Measurements from ENCODE around the gene FAM9C.
A peak's percentile ranks its signal among the peaks of the same experiment; 100 is the strongest.

Gene FAM9C

DNA sequence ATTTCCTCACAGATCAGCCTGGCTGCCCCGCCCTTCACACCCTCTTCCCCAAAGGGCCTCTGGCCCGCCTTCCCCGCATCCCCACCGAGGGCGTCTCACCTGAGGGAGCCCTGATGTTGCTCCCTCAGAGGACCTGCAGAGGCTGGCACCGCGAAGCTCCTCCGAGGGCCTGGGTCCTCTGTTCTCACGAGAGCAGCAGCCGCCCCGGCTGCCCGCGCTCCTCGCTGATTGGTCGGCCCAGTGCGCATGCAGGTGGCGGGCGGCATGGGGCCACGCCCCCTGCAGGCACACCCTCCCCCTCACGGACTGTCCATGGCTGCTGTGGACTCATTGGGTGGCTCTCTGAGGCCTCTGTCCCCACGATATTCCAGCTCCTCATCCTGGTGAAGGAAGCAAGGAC is at the start of gene FAM9C:
TSS of gene FAM9C (minus strand) at position 180 of the 400 bp plus-strand sequence. CDS start 831 bp downstream, outside the sequence.
- peak within 1 kb of the TSS; percentile 72 for H3K27ac ChIP-seq (ENCODE audit: low read depth, low read length)
- peaks cover 18% of the 10 kb centered on the region; the same call in 1 of the 2 replicates for H3K36me3 ChIP-seq (ENCODE audit: low read length)
- H4K20me1 ChIP-seq (ENCODE audit: low read depth, low read length), result no peaks in the 10 kb centered on the region
- TF ChIP-seq, protein P1, sequence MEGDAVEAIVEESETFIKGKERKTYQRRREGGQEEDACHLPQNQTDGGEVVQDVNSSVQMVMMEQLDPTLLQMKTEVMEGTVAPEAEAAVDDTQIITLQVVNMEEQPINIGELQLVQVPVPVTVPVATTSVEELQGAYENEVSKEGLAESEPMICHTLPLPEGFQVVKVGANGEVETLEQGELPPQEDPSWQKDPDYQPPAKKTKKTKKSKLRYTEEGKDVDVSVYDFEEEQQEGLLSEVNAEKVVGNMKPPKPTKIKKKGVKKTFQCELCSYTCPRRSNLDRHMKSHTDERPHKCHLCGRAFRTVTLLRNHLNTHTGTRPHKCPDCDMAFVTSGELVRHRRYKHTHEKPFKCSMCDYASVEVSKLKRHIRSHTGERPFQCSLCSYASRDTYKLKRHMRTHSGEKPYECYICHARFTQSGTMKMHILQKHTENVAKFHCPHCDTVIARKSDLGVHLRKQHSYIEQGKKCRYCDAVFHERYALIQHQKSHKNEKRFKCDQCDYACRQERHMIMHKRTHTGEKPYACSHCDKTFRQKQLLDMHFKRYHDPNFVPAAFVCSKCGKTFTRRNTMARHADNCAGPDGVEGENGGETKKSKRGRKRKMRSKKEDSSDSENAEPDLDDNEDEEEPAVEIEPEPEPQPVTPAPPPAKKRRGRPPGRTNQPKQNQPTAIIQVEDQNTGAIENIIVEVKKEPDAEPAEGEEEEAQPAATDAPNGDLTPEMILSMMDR (IDR thresholded peaks at IDR 0.05; ENCODE audit: insufficient read depth, low read length, poor library complexity, severe bottlenecking), result no peak
- no peak for TF ChIP-seq EZH2phosphoT487 (conservative IDR thresholded peaks at IDR 0.05; ENCODE audit: low read length)
- no peaks in the 10 kb centered on the region for H3K27me3 ChIP-seq (ENCODE audit: low read length)
- no peak within 1 kb of the TSS for H2AFZ ChIP-seq (ENCODE audit: low read depth, low read length, severe bottlenecking)
- peak within 1 kb of the TSS; percentile 75 for H3K4me2 ChIP-seq (ENCODE audit: low read depth, low read length, poor library complexity, severe bottlenecking)
- H3K79me2 ChIP-seq (ENCODE audit: insufficient read depth, low read length), result peaks cover 49% of the 10 kb centered on the region; the same call in 1 of the 2 replicates
- H3K9ac ChIP-seq (ENCODE audit: low read length), result peak within 1 kb of the TSS; percentile 76
- no peaks in the 10 kb centered on the region for H3K9me3 ChIP-seq (ENCODE audit: insufficient read depth, low read length)
- no peaks in the 10 kb centered on the region for H3K9me2 ChIP-seq (replicated peaks; ENCODE audit: insufficient read depth, low read length)
- peaks cover 27% of the 10 kb centered on the region; the same call in 1 of the 2 replicates for H3F3A ChIP-seq (ENCODE audit: insufficient read depth)
- H3K4me3 ChIP-seq (ENCODE audit: insufficient read depth, low read length, poor library complexity, severe bottlenecking), result peak within 1 kb of the TSS; percentile 53

DNA sequence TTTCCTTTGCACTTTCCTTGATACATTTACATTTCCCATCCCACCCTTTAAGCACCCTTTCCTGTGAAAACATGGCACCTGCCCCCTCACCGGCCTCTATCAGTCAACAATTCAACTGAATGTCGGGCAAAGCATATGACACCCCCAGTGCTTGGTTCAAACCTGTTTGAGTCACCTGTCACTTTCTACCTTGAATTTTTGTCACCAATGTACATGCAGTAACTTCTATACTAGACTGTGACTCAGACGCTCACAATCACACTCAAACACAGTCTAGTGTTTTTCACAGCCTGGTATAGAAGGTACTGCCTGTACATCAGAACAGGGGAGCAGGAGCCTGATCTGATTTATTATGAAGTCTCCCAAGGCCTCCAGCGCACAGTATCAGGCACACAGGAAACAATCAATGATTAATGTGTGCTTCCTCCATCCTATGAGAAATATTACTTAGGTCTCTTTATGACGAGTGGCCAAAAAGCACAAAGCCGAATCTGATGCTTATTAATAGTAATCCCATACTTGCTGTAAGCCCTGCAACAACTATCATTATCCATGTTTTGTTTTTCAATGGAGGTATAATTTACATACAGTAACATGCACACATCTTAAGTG is 49.2 kb upstream of the FAM9C start:
- no peaks in the 10 kb centered on the region for H3K36me3 ChIP-seq (ENCODE audit: low read length)
- no peaks in the 10 kb centered on the region for H3K9me2 ChIP-seq (replicated peaks; ENCODE audit: insufficient read depth, low read length)
- TF ChIP-seq EZH2phosphoT487 (conservative IDR thresholded peaks at IDR 0.05; ENCODE audit: low read length), result no peak
- TF ChIP-seq, protein P1 (IDR thresholded peaks at IDR 0.05; ENCODE audit: insufficient read depth, low read length, poor library complexity, severe bottlenecking), result no peak
- no peak overlapping the region for H2AFZ ChIP-seq (ENCODE audit: low read depth, low read length, severe bottlenecking)
- H3K4me2 ChIP-seq (ENCODE audit: low read depth, low read length, poor library complexity, severe bottlenecking), result peak overlapping the region; percentile 76
- H3K27me3 ChIP-seq (ENCODE audit: low read length), result no peaks in the 10 kb centered on the region
- peak overlapping the region; percentile 46 for H3K4me3 ChIP-seq (ENCODE audit: insufficient read depth, low read length, poor library complexity, severe bottlenecking)
- H3K9ac ChIP-seq (ENCODE audit: low read length), result peak overlapping the region; percentile 72
- no peaks in the 10 kb centered on the region for H4K20me1 ChIP-seq (ENCODE audit: low read depth, low read length)
- H3K79me2 ChIP-seq (ENCODE audit: insufficient read depth, low read length), result 0 out of 2 replicates have a peak, but pooled peaks cover 3% of the 10 kb centered on the region
- H3K9me3 ChIP-seq (ENCODE audit: insufficient read depth, low read length), result no peaks in the 10 kb centered on the region
- peaks cover 36% of the 10 kb centered on the region for H3F3A ChIP-seq (ENCODE audit: insufficient read depth)
- peak overlapping the region; percentile 99 for H3K27ac ChIP-seq (ENCODE audit: low read depth, low read length)

DNA sequence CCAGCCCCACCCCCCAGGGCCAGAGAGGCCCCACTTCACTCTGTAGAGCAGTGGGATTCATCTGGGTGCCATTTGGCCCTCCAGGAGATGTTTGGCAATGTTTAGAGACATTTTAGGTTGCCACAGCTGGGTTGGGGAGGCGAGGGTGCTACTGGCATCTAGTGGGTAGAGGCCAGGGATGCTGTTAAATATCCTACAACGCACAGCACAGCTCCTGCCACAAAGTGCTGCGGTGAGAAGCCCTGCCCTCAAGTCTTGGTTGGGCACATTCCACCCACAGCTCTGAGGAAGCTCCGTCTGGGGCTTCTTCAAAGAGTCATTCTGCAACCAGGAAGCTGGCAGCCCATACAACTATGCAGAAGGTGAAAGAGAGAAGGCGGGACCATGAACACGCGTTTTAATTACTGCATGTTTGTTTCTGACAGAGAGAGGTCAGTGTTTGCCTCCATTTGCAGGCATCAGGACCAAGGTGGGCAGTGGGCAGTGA is 48.1 kb upstream of the FAM9C start:
- H2AFZ ChIP-seq (ENCODE audit: low read depth, low read length, severe bottlenecking), result no peak overlapping the region
- peak overlapping the region; percentile 72 for H3K9ac ChIP-seq (ENCODE audit: low read length)
- H3K79me2 ChIP-seq (ENCODE audit: insufficient read depth, low read length), result 0 out of 2 replicates have a peak, but pooled peaks cover 3% of the 10 kb centered on the region
- no peaks in the 10 kb centered on the region for H3K36me3 ChIP-seq (ENCODE audit: low read length)
- H3K4me3 ChIP-seq (ENCODE audit: insufficient read depth, low read length, poor library complexity, severe bottlenecking), result peak overlapping the region; percentile 46
- peak overlapping the region; percentile 99 for H3K27ac ChIP-seq (ENCODE audit: low read depth, low read length)
- no peak for TF ChIP-seq EZH2phosphoT487 (conservative IDR thresholded peaks at IDR 0.05; ENCODE audit: low read length)
- TF ChIP-seq, protein P1 (IDR thresholded peaks at IDR 0.05; ENCODE audit: insufficient read depth, low read length, poor library complexity, severe bottlenecking), result peak; percentile 25
- H4K20me1 ChIP-seq (ENCODE audit: low read depth, low read length), result no peaks in the 10 kb centered on the region
- no peaks in the 10 kb centered on the region for H3K9me2 ChIP-seq (replicated peaks; ENCODE audit: insufficient read depth, low read length)
- no peaks in the 10 kb centered on the region for H3K27me3 ChIP-seq (ENCODE audit: low read length)
- peaks cover 47% of the 10 kb centered on the region for H3F3A ChIP-seq (ENCODE audit: insufficient read depth)
- H3K4me2 ChIP-seq (ENCODE audit: low read depth, low read length, poor library complexity, severe bottlenecking), result peak overlapping the region; percentile 76
- H3K9me3 ChIP-seq (ENCODE audit: insufficient read depth, low read length), result no peaks in the 10 kb centered on the region
